HCT116 (cell line): ENCODE results near the gene RSRC1. TPM values are rescaled to one million over a fixed set of nuclear protein-coding genes. Genes with fewer than 3 reads are reported as not detected.
A peak's percentile ranks its signal among the peaks of the same experiment; 100 is the strongest.

Experiments
- ATAC-seq: fragments of 200-7000 bp; cut with Tn5 transposase; 2 replicates; pipeline ENCODE4 v1.9.1; 2020; ENCODE audit warnings: mild to moderate bottlenecking, moderate library complexity
- BruUV-seq: library from RNA; stranded (reverse); fragments of 400-500 nt; replicated peaks from 2 replicates; lab custom pipeline; 2021; lab: Mats Ljungman, UMichigan
- CTCF ChIA-PET: fragments of 300-600 bp; sonication (Branson Sonifier 250); formaldehyde crosslinking; loops from one replicate; lab custom pipeline; 2021; ENCODE audit warnings: antibody characterized with exemption; lab: Charles Lee
- POLR2A ChIA-PET: fragments of 300-600, 350-600 bp; sonication (Branson Sonifier 250); formaldehyde crosslinking; loops from one replicate; lab custom pipeline; 2021; ENCODE audit warnings: antibody characterized with exemption; lab: Charles Lee
- RAD21 ChIA-PET, 2 experiments: fragments of 300-600 bp; sonication (Branson Sonifier 250); formaldehyde crosslinking; loops; one replicate each; lab custom pipeline; 2023; ENCODE audit warnings: low total read pairs in 2 of 2; ENCODE audit not compliant: uncharacterized antibody in 2 of 2, unreplicated experiment in 2 of 2, low non-redundant PET in 1 of 2; lab: Charles Lee
- DNase-seq: peaks from one replicate; pipeline ENCODE4 v3.0.0-alpha.2; 2010; ENCODE audit warnings: low read depth, low spot score
- H2AFZ ChIP-seq: fragments of 200-600 bp; shearing (Covaris generic), sonication (generic); 2 replicates; pipeline ENCODE4 v1.6.1; 2017; ENCODE audit warnings: low read depth, mixed run types, mixed read lengths, antibody characterized with exemption, low read length; ENCODE audit not compliant: poor library complexity, severe bottlenecking
- H3K27ac ChIP-seq: 2 replicates; pipeline ENCODE4 v1.5.1; 2012; ENCODE audit warnings: low read depth, low read length
- H3K27me3 ChIP-seq: fragments of 200-600 bp; sonication (generic); 2 replicates; pipeline ENCODE4 v1.6.1; 2016; ENCODE audit warnings: mixed run types, low read length, mixed read lengths; ENCODE audit not compliant: insufficient read depth
- H3K36me3 ChIP-seq, 2 experiments: fragments of 200-500 bp in 1 of 2; fragments of 200-600 bp in 1 of 2; sonication (Bioruptor generic) in 1 of 2; sonication (generic) in 1 of 2; 2 replicates each; pipeline versions ENCODE4 v1.5.1 to v1.6.1; 2014 to 2016; ENCODE audit warnings: low read length in 2 of 2, inconsistent platforms in 1 of 2, mixed read lengths in 1 of 2, mixed run types in 1 of 2; ENCODE audit not compliant: insufficient read depth in 2 of 2, control insufficient read depth in 1 of 2
- H3K4me1 ChIP-seq, 2 experiments: fragments of 200-600 bp in 1 of 2; sonication (generic) in 1 of 2; 2 replicates each; pipeline versions ENCODE4 v1.5.1 to v1.6.1; 2012 to 2017; ENCODE audit warnings: low read length in 2 of 2, inconsistent platforms in 1 of 2, mild to moderate bottlenecking in 1 of 2, mixed read lengths in 1 of 2, mixed run types in 1 of 2, moderate library complexity in 1 of 2; ENCODE audit not compliant: insufficient read depth in 2 of 2, control insufficient read depth in 1 of 2
- H3K4me2 ChIP-seq: fragments of 200-600 bp; sonication (generic); 2 replicates; pipeline ENCODE4 v1.6.1; 2017; ENCODE audit warnings: mixed run types, low read length, mixed read lengths
- H3K4me3 ChIP-seq, 2 experiments: fragments of 200-600 bp in 1 of 2; sonication (generic) in 1 of 2; replicated peaks in 1 of 2; 2 replicates each; pipeline ENCODE4 v1.5.1; 2011 to 2016; ENCODE audit warnings: low read length in 2 of 2, control low read depth in 1 of 2, low read depth in 1 of 2, mild to moderate bottlenecking in 1 of 2, mixed read lengths in 1 of 2, mixed run types in 1 of 2
- H3K79me2 ChIP-seq: fragments of 200-600 bp; sonication (generic); 2 replicates; pipeline ENCODE4 v1.6.1; 2017; ENCODE audit warnings: mild to moderate bottlenecking, mixed run types, low read length, moderate library complexity, mixed read lengths; ENCODE audit not compliant: insufficient read depth
- H3K9ac ChIP-seq: fragments of 200-600 bp; sonication (generic); 2 replicates; pipeline ENCODE4 v1.6.1; 2016; ENCODE audit warnings: low read length, mixed read lengths
- H3K9me2 ChIP-seq: fragments of 200-600 bp; sonication (generic), shearing (Covaris generic); 2 replicates; pipeline ENCODE4 v1.6.1; 2017; ENCODE audit warnings: mixed run types, mild to moderate bottlenecking, moderate library complexity; ENCODE audit not compliant: insufficient read depth
- H3K9me3 ChIP-seq, 2 experiments: fragments of 200-500 bp in 1 of 2; fragments of 200-600 bp in 1 of 2; sonication (Bioruptor generic) in 1 of 2; sonication (generic) in 1 of 2; 2 replicates each; pipeline ENCODE4 v1.6.1; 2014 to 2017; ENCODE audit warnings: low read length in 2 of 2, mixed read lengths in 2 of 2, inconsistent platforms in 1 of 2, low read depth in 1 of 2, mild to moderate bottlenecking in 1 of 2, mixed run types in 1 of 2, moderate library complexity in 1 of 2; ENCODE audit not compliant: control insufficient read depth in 1 of 2, insufficient read depth in 1 of 2
- H4K20me1 ChIP-seq: fragments of 200-600 bp; sonication (generic), shearing (Covaris generic); 2 replicates; pipeline ENCODE4 v1.6.1; 2017; ENCODE audit warnings: mixed run types, mild to moderate bottlenecking, moderate library complexity; ENCODE audit not compliant: insufficient read depth
- CBX3 ChIP-seq: IDR thresholded peaks from 2 replicates; pipeline ENCODE4 v1.6.1; 2012; ENCODE audit warnings: low read depth
- CEBPB ChIP-seq: IDR thresholded peaks from 2 replicates; pipeline ENCODE4 v1.6.1; 2012; ENCODE audit warnings: low read depth
- ELF1 ChIP-seq: IDR thresholded peaks from 2 replicates; pipeline ENCODE4 v1.6.1; 2012; ENCODE audit warnings: low read depth, borderline replicate concordance
- EZH2 ChIP-seq: fragments of 200-600 bp; sonication (generic); IDR thresholded peaks from 2 replicates; pipeline ENCODE4 v1.6.1; 2017; ENCODE audit warnings: antibody characterized with exemption, mixed run types
- intact Hi-C: fragments of 100-400 bp; cut with micrococcal nuclease; formaldehyde crosslinking; loops from 2 replicates; pipeline ENCODE4 v1.10.0; 2022
- total RNA-seq: library from RNA; stranded (reverse); gene quantifications from one replicate; pipeline ENCODE4 v1.2.1, GENCODE V29; 2021; ENCODE audit not compliant: unreplicated experiment
- TF ChIP-seq, protein P1 (sequence below): IDR thresholded peaks from 2 replicates; pipeline ENCODE4 v1.6.1; 2012; ENCODE audit warnings: low read depth
- TF ChIP-seq, protein P2 (sequence below): IDR thresholded peaks from 2 replicates; pipeline ENCODE4 v1.6.1; 2012
- TF ChIP-seq, protein P3 (sequence below): IDR thresholded peaks from 2 replicates; pipeline ENCODE4 v1.6.1; 2011; ENCODE audit warnings: mild to moderate bottlenecking, low read length, moderate library complexity; ENCODE audit not compliant: insufficient replicate concordance; ENCODE audit errors: extremely low read depth

RSRC1 gene
- total RNA-seq, 1 experiment from 2014 or later, result 37.1 TPM

DNA sequence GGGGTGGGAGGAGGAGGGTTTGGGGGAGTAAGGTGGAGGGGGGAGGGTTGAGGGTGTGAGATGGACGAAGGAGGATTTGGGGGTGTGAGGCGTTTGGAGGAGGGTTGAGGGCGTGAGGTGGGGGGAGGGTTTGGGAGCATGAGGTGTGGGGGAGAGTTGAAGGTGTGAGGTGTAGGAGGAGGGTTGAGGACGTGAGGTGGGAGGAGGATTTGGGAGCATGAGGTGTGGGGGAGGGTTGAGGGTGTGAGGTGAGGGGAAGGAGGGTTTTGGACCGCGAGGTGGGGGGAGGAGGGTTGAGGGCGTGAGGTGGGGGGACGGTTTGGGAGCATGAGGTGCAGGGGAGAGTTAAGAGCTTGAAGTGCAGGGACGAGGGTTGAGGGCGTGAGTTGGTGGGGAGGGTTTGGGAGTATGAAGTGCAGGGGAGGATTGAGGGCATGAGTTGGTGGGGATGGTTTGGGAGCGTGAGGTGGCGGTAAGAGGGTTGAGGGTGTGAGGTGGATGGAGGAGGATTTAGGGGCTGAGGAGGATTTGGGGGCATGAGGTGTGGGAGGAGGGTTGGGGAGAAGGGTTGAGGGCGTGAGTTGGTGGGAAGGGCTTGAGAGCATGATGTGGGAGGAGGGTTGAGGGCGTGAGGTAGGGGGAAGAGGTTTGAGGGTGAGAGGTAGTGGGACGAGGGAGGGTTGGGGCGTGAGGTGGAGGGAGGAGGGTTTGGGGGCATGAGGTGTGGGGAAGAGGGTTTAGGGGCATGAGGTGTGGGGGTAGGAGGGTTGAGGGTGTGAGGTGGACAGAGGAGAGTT is 462.3 kb downstream of the RSRC1 start:
- TF ChIP-seq, protein P1, sequence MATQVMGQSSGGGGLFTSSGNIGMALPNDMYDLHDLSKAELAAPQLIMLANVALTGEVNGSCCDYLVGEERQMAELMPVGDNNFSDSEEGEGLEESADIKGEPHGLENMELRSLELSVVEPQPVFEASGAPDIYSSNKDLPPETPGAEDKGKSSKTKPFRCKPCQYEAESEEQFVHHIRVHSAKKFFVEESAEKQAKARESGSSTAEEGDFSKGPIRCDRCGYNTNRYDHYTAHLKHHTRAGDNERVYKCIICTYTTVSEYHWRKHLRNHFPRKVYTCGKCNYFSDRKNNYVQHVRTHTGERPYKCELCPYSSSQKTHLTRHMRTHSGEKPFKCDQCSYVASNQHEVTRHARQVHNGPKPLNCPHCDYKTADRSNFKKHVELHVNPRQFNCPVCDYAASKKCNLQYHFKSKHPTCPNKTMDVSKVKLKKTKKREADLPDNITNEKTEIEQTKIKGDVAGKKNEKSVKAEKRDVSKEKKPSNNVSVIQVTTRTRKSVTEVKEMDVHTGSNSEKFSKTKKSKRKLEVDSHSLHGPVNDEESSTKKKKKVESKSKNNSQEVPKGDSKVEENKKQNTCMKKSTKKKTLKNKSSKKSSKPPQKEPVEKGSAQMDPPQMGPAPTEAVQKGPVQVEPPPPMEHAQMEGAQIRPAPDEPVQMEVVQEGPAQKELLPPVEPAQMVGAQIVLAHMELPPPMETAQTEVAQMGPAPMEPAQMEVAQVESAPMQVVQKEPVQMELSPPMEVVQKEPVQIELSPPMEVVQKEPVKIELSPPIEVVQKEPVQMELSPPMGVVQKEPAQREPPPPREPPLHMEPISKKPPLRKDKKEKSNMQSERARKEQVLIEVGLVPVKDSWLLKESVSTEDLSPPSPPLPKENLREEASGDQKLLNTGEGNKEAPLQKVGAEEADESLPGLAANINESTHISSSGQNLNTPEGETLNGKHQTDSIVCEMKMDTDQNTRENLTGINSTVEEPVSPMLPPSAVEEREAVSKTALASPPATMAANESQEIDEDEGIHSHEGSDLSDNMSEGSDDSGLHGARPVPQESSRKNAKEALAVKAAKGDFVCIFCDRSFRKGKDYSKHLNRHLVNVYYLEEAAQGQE, result no peak
- no peak for TF ChIP-seq CBX3
- no peak for TF ChIP-seq EZH2
- no peak for TF ChIP-seq ELF1
- TF ChIP-seq, protein P2, sequence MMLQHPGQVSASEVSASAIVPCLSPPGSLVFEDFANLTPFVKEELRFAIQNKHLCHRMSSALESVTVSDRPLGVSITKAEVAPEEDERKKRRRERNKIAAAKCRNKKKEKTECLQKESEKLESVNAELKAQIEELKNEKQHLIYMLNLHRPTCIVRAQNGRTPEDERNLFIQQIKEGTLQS, result no peak
- TF ChIP-seq CEBPB, result no peak
- TF ChIP-seq, protein P3, sequence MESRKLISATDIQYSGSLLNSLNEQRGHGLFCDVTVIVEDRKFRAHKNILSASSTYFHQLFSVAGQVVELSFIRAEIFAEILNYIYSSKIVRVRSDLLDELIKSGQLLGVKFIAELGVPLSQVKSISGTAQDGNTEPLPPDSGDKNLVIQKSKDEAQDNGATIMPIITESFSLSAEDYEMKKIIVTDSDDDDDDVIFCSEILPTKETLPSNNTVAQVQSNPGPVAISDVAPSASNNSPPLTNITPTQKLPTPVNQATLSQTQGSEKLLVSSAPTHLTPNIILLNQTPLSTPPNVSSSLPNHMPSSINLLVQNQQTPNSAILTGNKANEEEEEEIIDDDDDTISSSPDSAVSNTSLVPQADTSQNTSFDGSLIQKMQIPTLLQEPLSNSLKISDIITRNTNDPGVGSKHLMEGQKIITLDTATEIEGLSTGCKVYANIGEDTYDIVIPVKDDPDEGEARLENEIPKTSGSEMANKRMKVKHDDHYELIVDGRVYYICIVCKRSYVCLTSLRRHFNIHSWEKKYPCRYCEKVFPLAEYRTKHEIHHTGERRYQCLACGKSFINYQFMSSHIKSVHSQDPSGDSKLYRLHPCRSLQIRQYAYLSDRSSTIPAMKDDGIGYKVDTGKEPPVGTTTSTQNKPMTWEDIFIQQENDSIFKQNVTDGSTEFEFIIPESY, result no peak
- Histone ChIP-seq H3K9me3 (no peaks in the 10 kb centered on the region), H3K4me1 (peaks cover 0 to 24% of the 10 kb centered on the region in 2 experiments; a peak in 2 of 4 replicates), H3K4me3 (no peak overlapping the region), H2AFZ (no peak overlapping the region), H4K20me1 (no peaks in the 10 kb centered on the region), H3K9ac (no peak overlapping the region), H3K36me3 (no peaks in the 10 kb centered on the region), H3K4me2 (peak overlapping the region; percentile 98), H3K79me2 (peaks cover 5% of the 10 kb centered on the region), H3K27ac (no peak overlapping the region), H3K27me3 (no peaks in the 10 kb centered on the region), H3K9me2 (no peaks in the 10 kb centered on the region)
- intact Hi-C loops, result no loop called here
- ATAC-seq (no peak), DNase-seq (no peak)
- no TSS peak for BruUV-seq
- ChIA-PET POLR2A (no interaction called here), RAD21 (no interaction called here), CTCF (no interaction called here)
